ENCODE results near the gene TLE5. TPM values are rescaled to one million over a fixed set of nuclear protein-coding genes. Genes with fewer than 3 reads are reported as not detected.

The TLE5 gene
- total RNA-seq, 1 donor from 2014 or later: 804 TPM

DNA sequence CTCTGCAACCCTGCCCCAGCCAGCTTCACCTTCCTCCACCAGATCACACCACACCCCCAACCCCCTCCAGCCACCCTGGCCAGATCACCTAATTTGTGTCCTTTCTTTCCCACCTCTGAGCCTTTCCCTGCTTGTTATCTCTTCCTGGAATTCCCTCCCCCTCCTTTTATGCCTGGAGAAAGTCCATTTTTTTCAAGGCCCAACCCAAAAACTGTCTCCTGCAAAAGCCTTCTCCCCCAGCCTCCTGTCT, 28.0 kb downstream of the TLE5 start:
- no peak for DNase-seq (ENCODE audit: low spot score)
- intact Hi-C loops (cut with DNase I): loop anchor here (2.0 kb wide), 1 partner anchor 60 kb away; the partner anchor contains the start of gene GNA11

DNA sequence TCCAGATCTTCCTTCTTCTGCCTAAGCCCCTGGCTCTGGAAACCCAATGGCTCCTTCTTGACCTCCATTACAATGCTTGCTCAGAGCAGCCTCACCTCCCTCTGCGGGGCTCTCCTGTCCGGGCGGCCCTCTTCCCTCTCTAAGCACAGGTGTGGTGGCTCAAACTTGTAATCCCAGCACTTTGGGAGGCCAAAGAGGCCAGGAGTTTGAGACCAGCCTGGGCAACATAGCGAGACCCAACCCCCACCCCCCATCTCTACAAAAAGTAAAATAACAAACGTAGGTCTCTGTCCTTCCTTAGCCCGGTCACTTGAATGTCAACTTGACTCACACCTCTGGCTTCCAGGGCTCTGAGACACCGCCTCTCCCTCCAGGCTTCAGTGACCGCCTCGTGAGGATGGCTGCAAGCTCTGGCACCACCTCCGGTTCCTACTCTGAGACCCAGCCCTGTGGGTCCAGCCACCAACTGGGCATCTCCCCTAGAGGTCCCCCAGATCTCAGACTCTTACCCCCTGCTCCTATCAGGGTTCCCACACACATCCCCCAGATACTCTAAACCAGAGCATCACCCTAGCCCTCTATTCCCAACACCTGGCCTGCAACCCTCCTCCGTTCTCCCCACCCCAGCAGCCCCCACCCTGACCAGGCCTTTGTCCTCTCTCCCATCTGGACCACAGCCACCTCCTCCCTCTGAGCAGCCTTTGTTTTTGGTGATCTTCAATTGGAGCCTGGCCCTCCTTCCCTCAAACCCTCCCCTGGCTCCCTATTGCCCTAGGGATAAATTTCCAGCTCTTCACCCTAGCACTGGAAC, 28.5 kb downstream of the TLE5 start:
- DNase-seq (ENCODE audit: low spot score): no peak

DNA sequence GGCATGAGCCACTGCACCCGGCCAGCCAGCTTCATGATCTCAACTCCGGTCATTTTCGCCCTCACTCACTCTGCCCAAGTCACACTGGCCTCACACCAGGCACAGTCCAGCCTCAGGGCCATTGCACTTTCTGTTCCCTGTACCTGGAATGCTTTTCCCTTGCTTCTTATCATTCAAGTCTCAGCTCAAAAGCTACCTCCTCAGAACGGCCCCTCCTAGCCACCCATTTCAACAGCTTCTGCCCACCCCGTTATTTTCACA, 30.8 kb downstream of the TLE5 start:
- intact Hi-C loops (cut with DNase I): no loop called here
- DNase-seq (ENCODE audit: low spot score): no peak

More for the DNA sequence above, 28.5 kb downstream of the TLE5 start:
- intact Hi-C loops (cut with DNase I): loop anchor here (2.0 kb wide), 1 partner anchor 61 kb away; the partner anchor contains the start of gene GNA11

DNA sequence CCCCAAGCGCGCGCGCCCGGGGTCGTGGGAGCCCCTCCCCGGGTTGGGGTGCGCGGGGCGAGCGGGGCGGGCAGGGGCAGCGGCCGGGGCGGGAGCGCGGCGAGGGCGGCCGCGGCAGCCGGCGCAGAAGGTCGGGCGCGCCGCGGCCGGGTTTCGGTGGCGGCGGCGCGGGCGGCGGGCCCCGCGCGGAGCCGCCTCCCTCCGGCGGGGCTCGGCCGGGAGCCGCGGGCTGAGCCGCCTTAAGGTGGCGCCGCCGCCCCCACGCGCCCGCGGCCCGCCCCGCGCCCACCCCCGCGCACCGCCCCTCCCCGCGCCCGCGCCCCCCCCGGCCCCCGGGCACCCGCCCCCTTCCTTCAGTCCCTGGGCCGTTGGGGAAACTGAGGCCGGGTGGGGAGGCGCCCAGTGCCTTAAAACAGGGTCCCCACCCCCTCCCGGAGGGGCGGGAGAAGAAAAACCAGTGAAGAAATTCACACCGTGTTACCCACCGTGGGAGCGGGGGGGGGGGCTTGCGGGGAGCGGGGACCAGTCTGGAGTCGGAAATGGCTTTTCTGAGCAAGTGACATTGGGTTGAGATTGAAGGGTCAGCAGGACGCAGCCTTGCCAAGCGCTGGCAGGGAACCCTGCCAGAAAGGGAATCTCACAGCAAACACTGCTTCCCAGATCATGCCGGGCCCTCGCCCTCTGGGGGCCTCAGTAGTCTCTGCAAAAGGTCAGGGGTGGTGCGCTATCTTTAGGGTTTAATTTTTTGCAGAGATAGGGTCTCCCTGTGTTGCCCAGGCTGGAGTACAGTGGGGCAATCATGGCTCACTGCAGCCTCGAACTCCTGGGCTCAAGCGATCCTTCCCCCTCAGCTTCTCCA, 33.0 kb downstream of the TLE5 start, which contains the start of gene TLE2:
TLE2 (minus strand) TSS at position 216 of the 859 bp plus-strand sequence. CDS start 376 bp downstream, outside the sequence.
- intact Hi-C loops (cut with DNase I): loop anchor here (5.0 kb wide), 1 partner anchor 42 kb away; no protein-coding TSS in a partner anchor
- no peak for DNase-seq (ENCODE audit: low spot score)

DNA sequence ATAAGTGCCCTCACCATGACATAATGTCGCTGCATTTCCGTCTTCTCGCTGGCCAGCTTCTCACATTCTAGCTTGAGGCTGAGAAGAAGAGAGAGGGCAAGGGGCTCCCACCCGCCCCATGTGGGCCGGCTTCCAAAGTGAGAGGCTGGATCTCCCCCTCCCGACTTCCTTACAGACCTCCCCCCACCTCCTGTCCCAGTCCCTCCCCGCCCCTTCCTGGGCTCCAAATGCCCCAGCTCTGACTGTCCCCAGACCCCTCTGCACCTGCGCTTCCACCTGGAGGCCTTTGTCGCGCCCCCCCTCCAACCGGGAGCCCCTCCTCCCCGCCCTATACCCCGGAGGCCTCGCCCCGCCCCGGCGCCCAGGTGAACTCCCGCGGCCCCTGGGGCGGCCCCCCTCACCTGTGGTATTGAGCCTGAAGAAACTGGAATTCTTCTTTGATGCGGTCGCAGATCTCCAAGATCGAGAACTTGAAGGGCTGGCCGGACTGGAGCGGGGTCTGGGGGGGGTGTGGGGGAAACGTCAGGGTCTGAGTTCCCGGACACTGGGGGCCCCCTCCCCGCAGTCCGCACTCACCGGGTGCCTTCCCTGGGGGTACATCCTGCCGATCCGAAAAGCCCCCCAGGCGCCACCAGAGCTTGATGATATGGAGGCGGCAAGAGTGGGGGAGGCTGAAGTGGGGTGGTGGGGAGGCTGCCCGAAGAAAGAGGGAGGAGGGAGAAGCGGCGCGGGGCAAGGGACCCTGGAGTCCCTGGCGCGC, 33.8 kb downstream of the TLE5 start:
- no peak for DNase-seq (ENCODE audit: low spot score)
- intact Hi-C loops (cut with DNase I): loop anchor here (5.0 kb wide), 1 partner anchor 41 kb away; no protein-coding TSS in a partner anchor

DNA sequence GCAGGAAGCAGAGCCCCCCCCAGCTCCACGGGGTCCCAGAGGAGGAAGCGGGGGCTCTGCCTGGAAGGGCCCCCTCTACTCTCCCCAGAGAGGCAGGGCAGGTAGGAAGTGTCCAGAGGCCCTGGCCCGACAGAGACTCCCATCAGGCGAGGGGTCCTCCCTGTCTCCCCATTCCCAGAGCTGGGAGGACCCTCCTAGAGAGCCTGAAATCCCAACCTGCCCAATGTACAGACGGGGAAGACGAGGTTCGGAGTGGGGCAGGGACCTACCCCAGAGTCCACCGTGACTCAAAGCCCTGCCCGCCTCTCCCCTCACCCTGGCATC, 34.4 kb downstream of the TLE5 start:
- intact Hi-C loops (cut with DNase I): loop anchor here (5.0 kb wide), 1 partner anchor 41 kb away; no protein-coding TSS in a partner anchor
- no peak for DNase-seq (ENCODE audit: low spot score)

DNA sequence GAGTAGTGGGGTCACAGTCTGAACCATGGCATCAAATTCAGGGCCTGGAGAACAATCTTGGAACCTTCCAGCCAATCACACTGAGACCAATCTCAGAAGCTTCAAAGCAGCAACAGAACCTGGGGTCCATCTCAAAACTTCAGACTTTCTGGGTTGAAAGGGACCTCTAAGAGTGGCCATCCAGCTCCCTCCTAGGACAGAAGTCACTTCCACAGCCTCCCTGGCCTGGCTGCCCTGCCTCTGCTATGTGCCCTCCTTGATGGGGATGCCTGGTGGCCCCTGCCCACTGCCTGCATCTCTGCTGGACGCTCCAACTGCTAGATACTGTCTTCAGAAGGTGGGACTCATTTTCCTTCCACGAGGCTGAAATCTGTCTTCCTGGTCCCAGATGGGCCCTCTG, 35.0 kb downstream of the TLE5 start:
- intact Hi-C loops (cut with DNase I): loop anchor here (5.0 kb wide), 1 partner anchor 40 kb away; no protein-coding TSS in a partner anchor
- DNase-seq (ENCODE audit: low spot score): no peak

DNA sequence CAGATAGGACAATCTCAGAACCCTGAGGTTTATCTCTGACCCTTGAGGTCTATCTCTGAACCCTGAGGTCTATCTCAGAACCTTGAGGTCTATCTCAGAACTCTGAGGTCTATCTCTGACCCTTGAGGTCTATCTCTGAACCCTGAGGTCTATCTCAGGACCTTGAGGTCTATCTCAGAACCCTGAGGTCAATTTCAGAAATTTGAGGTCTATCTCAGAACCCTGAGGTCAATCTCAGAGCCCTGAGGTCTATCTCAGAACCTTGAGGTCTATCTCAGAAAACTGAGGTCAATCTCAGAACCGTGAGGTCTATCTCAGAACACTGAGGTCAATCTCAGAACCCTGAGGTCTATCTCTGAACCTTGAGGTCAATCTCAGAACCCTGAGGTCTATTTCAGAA, 35.5 kb downstream of the TLE5 start:
- DNase-seq (ENCODE audit: low spot score): no peak
- intact Hi-C loops (cut with DNase I): loop anchor here (5.0 kb wide), 1 partner anchor 39 kb away; no protein-coding TSS in a partner anchor

DNA sequence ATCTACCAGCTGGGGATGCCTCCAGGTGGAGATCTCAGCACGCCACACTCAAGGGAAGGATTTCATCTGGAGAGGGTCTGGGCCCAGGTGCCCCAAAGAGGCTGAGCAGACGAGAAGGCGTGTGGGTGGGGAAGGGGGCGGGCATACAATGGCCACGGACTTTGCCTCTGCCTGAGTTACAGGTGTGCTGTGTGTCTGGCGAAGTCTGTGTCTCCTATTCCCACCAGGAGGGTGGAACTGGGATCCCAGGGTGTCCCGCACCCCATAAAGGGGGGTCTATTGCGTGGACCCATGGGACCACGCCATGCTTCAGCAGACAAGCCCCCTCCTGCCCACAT, 36.8 kb downstream of the TLE5 start:
- intact Hi-C loops (cut with DNase I): loop anchor here (5.0 kb wide), 1 partner anchor 38 kb away; no protein-coding TSS in a partner anchor
- no peak for DNase-seq (ENCODE audit: low spot score)

DNA sequence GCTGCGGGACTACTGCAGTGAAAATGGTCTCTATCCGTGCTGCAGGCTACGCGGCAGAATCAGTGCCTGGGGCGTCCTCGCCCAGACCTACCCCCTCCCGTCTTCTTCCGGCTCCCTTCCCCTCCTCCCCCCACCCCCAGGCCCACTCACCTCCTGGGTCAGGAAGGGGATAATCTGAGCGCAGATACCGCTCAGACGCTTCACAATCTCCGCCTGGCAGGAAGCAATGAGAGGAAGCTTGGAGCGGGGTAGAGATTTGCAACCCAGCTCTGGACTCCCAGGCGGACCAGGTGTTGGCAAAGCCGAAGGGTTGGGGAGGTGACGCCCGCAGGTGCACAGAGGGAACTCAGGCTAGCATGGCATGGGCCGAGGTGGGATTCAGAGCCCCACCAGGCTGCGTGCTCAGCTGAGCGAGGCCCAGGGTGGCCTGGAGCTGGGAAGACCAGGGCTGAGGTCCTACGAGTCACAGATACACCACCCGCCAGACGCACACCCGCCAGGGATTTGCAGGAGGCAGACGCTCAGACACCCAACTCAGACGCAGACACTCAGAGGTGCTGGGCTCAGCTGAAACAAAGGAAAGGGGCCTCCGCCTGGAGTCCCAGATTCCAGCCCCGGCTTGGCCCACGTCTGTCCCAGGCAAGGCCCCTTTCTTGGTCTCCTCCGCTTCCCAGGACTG, 37.3 kb downstream of the TLE5 start:
- intact Hi-C loops (cut with DNase I): loop anchor here (5.0 kb wide), 1 partner anchor 38 kb away; no protein-coding TSS in a partner anchor
- DNase-seq (ENCODE audit: low spot score): no peak

DNA sequence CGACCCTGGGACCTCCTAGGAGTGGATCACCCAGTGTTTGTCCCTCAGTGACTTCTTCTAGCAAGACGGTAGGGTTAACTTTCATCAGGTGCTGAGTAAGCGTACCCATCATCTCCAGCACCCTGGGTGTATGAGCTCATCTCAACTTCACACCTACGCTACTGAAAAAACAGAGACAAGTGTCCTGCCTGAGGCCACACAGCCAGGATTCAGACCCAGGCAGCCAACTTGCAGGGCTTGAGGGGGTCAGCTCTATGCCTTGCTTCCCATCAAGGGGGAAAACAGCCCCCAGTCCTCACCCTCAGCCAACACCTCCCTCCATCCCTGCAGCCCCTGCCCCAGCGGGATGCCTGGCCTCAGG, 37.8 kb downstream of the TLE5 start:
- intact Hi-C loops (cut with DNase I): no loop called here
- DNase-seq (ENCODE audit: low spot score): no peak

DNA sequence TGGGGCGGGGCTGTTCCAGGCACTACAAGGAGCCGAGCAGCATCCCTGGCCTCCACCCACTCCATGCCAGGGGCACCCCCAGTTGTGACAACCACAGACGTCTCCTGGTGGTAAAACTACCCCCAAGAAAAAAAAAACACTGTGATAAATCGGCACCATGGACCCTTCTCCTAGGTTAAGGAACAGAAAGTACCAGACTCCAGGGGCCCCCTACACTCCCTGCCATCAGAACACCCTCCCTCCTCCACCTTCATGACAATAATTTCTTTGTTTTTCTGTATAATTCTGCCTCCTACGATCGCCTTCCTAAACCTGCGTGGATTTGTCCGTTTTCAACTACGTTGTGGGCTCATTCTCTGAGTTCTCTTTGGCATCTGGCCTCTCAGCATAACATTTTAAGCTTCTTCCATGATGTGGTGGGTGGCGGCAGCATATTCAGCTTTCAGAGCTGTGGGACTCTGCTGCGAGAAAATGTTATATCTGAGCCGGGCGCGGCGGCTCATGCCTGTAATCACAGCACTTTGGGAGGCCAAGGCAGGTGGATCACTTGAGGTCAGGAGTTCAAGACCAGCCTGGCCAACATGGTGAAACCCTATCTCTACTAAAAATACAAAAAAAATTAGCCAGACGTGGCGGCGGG, 41.9 kb downstream of the TLE5 start:
- intact Hi-C loops (cut with DNase I): no loop called here
- DNase-seq (ENCODE audit: low spot score): no peak

DNA sequence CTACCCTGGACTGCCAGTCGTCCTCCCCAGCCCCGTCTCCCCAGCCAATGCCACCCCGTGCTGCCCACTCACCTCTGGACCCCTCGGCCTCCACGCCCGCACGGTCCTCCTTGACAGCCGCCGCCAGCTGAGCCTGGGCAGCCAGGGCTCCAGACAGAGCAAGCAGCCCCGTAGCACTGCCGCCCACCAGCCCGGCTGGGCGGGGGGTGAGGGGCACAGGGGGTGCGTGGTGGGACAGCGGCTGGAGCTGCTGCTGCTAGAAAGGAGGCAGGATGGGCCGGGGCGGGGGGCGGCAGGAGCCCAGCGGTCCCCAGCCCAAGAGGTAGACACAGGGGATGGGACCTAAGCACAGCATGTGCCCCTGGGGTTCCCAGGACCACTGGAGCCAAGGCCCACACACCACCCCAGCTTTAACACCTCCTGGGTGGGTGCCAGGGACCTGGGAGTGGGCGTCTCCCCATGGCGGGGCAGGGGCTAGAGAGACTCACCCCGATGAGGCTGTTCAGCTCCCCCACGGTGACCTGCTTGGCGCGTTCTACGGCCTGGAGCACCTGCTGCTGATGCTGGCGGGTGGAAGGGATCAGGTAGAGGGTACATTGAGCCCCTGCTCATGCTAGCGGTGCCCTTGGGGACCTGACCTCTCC, 43.0 kb downstream of the TLE5 start:
- DNase-seq (ENCODE audit: low spot score): no peak
- intact Hi-C loops (cut with DNase I): no loop called here

DNA sequence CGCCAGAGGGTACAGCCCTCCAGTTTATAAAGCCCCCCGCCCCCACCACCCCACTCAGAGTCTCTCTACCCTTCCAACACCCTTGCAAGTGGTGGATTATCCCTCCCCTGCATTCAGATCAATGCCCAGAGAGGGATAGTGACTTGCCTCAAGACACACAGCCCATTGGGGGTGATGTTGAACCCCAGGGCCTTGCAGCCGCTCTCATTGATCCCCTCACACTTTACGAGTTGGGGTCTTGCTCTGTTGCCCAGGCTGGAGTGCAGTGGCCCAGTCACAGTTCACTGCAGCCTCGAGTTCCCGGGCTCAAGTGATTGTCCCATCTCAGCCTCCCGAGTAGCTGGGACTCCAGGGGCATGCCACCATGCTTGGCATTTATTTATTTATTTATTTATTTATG, 44.4 kb downstream of the TLE5 start:
- no peak for DNase-seq (ENCODE audit: low spot score)
- intact Hi-C loops (cut with DNase I): no loop called here

DNA sequence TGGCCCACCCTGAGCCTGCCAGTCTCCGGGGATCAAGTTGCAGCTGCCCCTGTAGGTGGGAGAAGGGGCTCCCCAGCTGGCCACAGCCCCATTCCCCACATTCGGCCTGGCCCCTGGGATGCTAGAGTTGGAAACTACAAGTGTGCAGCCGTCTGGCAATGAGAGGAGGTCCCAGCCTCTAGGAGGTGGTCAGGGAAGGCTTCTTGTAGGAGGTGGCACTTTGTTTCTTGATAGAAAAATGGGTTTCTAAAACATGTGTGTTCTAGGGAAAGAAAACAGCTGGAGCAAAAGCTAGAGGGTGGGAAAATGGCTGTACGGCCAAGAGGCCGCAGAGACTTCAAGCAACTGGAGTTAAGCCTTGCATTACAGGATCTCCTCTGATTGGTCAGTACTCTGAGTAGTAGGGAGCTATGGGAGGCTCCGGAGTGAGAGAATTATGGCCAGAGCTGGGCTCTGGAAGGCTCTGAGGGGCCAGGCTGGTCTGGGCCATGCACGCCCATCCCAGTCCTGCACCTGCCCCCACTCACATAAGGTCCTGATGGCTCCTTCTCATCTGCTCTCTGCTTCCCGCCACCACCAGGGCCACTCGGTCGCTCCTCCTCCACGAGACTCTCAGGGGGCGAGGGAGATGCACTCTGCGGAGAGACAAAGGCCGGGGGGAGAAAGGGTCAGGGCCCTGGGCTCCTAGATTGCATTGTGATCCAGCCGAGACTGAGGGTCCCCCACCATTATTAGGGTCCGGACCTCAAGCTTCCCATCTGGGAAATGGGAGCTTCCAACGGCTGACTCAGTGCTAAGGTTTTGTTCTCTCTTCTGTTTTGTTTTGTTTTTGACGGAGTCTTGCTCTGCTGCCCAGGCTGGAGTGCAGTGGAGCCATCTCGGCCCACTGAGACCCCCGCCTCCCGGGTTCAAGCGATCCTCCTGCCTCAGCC, 46.9 kb downstream of the TLE5 start:
- DNase-seq (ENCODE audit: low spot score): no peak
- intact Hi-C loops (cut with DNase I): no loop called here

DNA sequence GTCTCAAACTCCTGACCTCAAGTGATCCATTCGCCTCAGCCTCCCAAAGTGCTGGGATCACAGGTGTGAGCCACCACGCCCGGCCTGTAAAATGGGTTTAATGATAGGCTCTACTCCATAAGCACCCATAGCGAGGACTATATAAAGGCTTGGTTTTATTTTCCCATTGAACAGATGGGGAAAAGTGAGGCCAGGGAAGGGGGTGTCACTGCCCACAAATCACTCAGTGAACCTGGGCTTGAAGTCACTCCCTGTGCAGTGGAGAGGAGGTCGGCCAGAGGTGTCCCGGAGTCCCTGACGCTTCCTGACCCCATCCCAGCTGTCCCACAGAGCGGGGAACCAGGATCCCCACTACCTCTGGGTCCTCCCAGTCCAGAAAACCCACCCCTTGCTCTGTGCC, 48.2 kb downstream of the TLE5 start:
- intact Hi-C loops (cut with DNase I): no loop called here
- no peak for DNase-seq (ENCODE audit: low spot score)

DNA sequence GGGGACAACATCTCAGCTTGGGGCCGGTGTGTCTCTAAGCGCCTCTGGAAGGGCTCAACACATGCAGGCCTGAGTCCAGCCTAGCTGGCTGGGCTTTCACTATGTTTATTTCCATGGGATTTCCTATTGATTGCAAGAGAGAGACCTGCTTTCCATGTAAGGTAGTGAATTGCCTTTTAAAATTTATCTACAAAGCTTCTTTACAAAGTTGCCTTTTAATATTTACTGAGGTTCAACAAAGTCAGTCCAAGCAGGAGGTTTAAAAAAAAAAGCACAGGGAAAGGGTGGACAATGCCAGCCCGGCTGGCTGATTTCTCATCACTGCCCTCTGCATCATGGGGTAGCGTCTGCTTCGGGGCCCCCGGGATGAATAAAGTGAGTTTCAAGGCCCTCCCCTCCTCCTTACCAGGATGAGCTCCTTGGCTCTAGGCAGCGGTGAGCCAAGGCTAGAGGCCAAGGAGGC, 49.0 kb downstream of the TLE5 start:
- DNase-seq (ENCODE audit: low spot score): no peak
- intact Hi-C loops (cut with DNase I): no loop called here

All from cardiac septum (tissue), 1 donor.